ENCODE data around the gene DRD5.

The DRD5 gene

GRCh38 chr4:9812501-9813340, 31.3 kb downstream of the DRD5 start:
- no peak for DNase-seq (ENCODE audit: low read depth in 1 of 2, low spot score in 1 of 2)

- no peak for DNase-seq (ENCODE audit: low read depth in 1 of 2, low spot score in 1 of 2)
Measured at GRCh38 chr4:9816285-9816684, 34.9 kb downstream of the DRD5 start.

- DNase-seq (ENCODE audit: low read depth in 1 of 2, low spot score in 1 of 2) = no peak
Measured at GRCh38 chr4:9820343-9820742, 38.9 kb downstream of the DRD5 start.

DNA sequence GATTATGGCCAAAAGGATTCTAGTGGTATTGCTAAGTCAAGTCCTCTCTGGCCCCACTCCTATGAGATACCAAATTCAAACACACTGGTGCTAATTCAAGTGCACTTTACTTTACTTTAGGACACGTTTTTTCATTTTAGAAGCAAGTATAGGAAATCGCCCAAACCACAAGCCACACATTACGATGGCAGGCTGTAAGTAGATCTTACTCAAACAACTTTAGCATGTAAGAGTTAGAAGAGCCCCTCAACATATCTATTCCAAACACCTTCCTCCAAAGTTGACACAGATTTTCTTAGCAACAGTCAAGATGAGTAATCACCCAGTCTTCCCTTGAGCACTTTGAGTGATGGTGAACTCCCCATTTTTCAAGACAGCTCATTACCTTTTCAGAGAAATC, 43.6 kb downstream of the DRD5 start:
- DNase-seq (ENCODE audit: low read depth in 1 of 2, low spot score in 1 of 2) = no peak

DNA sequence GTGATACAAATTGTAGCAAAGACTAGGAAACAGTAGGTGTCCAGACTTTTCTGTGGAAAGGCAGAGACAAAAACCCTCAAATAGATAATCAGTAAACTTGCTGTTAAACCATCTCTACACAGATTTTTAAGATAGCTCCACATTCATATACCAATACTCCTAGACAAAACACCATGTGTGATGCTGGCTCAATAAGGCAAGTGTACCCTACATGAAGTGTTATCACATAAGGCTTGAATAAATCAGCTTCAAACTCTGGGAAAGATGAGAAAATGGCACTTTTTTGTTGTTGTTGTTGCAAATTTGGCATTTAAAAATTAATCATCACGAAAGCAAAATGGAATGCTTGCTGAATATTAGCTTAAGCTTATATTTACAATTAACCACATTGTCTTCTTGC, 45.1 kb downstream of the DRD5 start:
- DNase-seq (ENCODE audit: low read depth in 1 of 2, low spot score in 1 of 2) = no peak

GRCh38 chr4:9832640-9833039, 51.2 kb downstream of the DRD5 start:
- no peak for DNase-seq (ENCODE audit: low read depth in 1 of 2, low spot score in 1 of 2)

- DNase-seq (ENCODE audit: low read depth in 1 of 2, low spot score in 1 of 2) = no peak
Measured at GRCh38 chr4:9833421-9833820, 52.0 kb downstream of the DRD5 start.

Measured in activated T-helper 1 cell treated with anti-CD3 and anti-CD28 coated beads, Interleukin-2, amount 50 U/mL, for 16 hours (primary cell).